ENCODE results near the gene FGD6.
"Not testable (repeated sequence)": the region's sequence is repeated elsewhere in the genome, so short reads cannot be mapped to it uniquely, and the experiment has no call there.

GRCh38 chr12:95101957-95102356 is 115.3 kb downstream of the FGD6 start:
- not testable (repeated sequence) for TF ChIP-seq ZNF384 (IDR thresholded peaks at IDR 0.05); SUZ12 (IDR thresholded peaks at IDR 0.05); ELF4 (IDR thresholded peaks at IDR 0.05); LEF1 (IDR thresholded peaks at IDR 0.05; ENCODE audit: borderline replicate concordance); FOXA1 (IDR thresholded peaks at IDR 0.05); FOXM1 (IDR thresholded peaks at IDR 0.05; ENCODE audit: borderline replicate concordance); FOXK2 (IDR thresholded peaks at IDR 0.05); BHLHE40 (IDR thresholded peaks at IDR 0.05; ENCODE audit: borderline replicate concordance); CTBP1 (IDR thresholded peaks at IDR 0.05; ENCODE audit: borderline replicate concordance); SP1 (IDR thresholded peaks at IDR 0.05); NFRKB (IDR thresholded peaks at IDR 0.05); ARNT (IDR thresholded peaks at IDR 0.05); HDGF (IDR thresholded peaks at IDR 0.05; ENCODE audit: borderline replicate concordance); TARDBP (IDR thresholded peaks at IDR 0.05)
